Tibial nerve (tissue), 4 donors: Measurements from ENCODE around the gene PYURF. TPM values are rescaled to one million over a fixed set of nuclear protein-coding genes. Genes with fewer than 3 reads are reported as not detected.
A peak's percentile ranks its signal among the peaks of the same experiment; 100 is the strongest.

ENCODE experiments used
- DNase-seq, 2 donors: peaks; one replicate each; pipeline ENCODE4 v3.0.0-alpha.2; 2019; ENCODE audit warnings: low spot score in 2 of 2
- H3K27ac ChIP-seq, 4 donors: fragments of 200-600 bp; sonication (generic) in 3 of 4; one replicate each; pipeline ENCODE4 v1.5.1; 2017 to 2019; ENCODE audit warnings: mild to moderate bottlenecking in 1 of 4
- H3K27me3 ChIP-seq, 2 donors: fragments of 200-600 bp; sonication (generic) in 1 of 2; one replicate each; pipeline versions ENCODE4 v1.5.1 to v1.6.0; 2017 to 2019
- H3K36me3 ChIP-seq, 3 donors: fragments of 200-600 bp; sonication (generic); one replicate each; pipeline ENCODE4 v1.5.1; 2018 to 2019
- H3K4me1 ChIP-seq, 4 donors: fragments of 200-600 bp; sonication (generic) in 3 of 4; one replicate each; pipeline ENCODE4 v1.5.1; 2017 to 2019
- H3K4me3 ChIP-seq, 4 donors: fragments of 200-600 bp; sonication (generic) in 3 of 4; one replicate each; pipeline ENCODE4 v1.5.1; 2017 to 2019; ENCODE audit warnings: mild to moderate bottlenecking in 1 of 4, moderate library complexity in 1 of 4
- H3K9me3 ChIP-seq, 4 donors: fragments of 200-600 bp; sonication (generic) in 3 of 4; one replicate each; pipeline ENCODE4 v1.5.1; 2017 to 2019
- EP300 ChIP-seq, 2 donors: sonication (generic); formaldehyde crosslinking; IDR thresholded peaks; one replicate each; pipeline ENCODE4 v1.6.1; 2017; ENCODE audit warnings: antibody characterized with exemption in 2 of 2, mild to moderate bottlenecking in 1 of 2
- POLR2A ChIP-seq, 2 donors: fragments of 450-650 bp; IDR thresholded peaks; one replicate each; pipeline ENCODE4 v1.6.1; 2017; ENCODE audit warnings: antibody characterized with exemption in 2 of 2, mild to moderate bottlenecking in 2 of 2, moderate library complexity in 2 of 2
- WGBS, 2 donors: methylation state at CpG; one replicate each; pipeline ENCODE4 v1.1.5; 2018; 5-methylcytosine and 5-hydroxymethylcytosine counted together
- total RNA-seq, 4 donors: library from RNA; depleted of rRNA; stranded (reverse); fragments of >200 nt; gene quantifications; one replicate each; pipeline ENCODE4 v1.1.0, GENCODE V29; 2016
- TF ChIP-seq, protein P1 (sequence below), 5 experiments: fragments of 200-600 bp in 3 of 5; fragments of 450-650 bp in 2 of 5; sonication (generic) in 3 of 5; IDR thresholded peaks; one replicate each; pipeline ENCODE4 v1.5.1; 2016 to 2019; ENCODE audit warnings: antibody characterized with exemption in 5 of 5, mild to moderate bottlenecking in 3 of 5, moderate library complexity in 2 of 5

PYURF gene
- total RNA-seq, 4 donors from 2014 or later, result 104 to 135 (median 105) TPM

DNA sequence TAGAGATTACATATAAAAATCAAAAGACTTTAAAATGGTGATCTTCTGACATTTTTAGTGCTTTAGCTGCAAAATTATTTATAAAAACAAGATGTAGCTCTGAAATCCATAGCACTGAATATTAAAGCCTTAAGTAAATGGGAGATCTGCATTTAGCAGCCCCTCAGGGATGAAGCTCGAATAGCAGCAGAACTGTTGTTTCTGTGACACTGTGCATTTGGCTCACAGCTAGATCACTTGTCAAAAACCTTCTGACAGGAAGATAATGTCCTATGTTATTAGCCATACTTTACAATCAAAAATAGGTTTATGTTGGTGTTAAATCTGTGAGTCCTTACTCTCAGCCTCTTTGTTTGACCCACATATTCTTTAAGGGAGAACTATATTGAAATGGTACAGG, 14.1 kb upstream of the PYURF start:
- H3K9me3 ChIP-seq, result no peaks in the 10 kb centered on the region
- H3K36me3 ChIP-seq, result no peaks in the 10 kb centered on the region
- TF ChIP-seq POLR2A (IDR thresholded peaks at IDR 0.05) (no peak), EP300 (IDR thresholded peaks at IDR 0.05) (no peak)
- TF ChIP-seq, protein P1, sequence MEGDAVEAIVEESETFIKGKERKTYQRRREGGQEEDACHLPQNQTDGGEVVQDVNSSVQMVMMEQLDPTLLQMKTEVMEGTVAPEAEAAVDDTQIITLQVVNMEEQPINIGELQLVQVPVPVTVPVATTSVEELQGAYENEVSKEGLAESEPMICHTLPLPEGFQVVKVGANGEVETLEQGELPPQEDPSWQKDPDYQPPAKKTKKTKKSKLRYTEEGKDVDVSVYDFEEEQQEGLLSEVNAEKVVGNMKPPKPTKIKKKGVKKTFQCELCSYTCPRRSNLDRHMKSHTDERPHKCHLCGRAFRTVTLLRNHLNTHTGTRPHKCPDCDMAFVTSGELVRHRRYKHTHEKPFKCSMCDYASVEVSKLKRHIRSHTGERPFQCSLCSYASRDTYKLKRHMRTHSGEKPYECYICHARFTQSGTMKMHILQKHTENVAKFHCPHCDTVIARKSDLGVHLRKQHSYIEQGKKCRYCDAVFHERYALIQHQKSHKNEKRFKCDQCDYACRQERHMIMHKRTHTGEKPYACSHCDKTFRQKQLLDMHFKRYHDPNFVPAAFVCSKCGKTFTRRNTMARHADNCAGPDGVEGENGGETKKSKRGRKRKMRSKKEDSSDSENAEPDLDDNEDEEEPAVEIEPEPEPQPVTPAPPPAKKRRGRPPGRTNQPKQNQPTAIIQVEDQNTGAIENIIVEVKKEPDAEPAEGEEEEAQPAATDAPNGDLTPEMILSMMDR (IDR thresholded peaks at IDR 0.05), result no peak
- no peak for DNase-seq
- H3K27me3 ChIP-seq, result no peaks in the 10 kb centered on the region
- no peak overlapping the region for H3K27ac ChIP-seq
- no peak overlapping the region for H3K4me3 ChIP-seq
- H3K4me1 ChIP-seq, result no peaks in the 10 kb centered on the region
- WGBS, 2 donors, result 69 to 72% methylated on average over 1 of the region's 1 CpG

DNA sequence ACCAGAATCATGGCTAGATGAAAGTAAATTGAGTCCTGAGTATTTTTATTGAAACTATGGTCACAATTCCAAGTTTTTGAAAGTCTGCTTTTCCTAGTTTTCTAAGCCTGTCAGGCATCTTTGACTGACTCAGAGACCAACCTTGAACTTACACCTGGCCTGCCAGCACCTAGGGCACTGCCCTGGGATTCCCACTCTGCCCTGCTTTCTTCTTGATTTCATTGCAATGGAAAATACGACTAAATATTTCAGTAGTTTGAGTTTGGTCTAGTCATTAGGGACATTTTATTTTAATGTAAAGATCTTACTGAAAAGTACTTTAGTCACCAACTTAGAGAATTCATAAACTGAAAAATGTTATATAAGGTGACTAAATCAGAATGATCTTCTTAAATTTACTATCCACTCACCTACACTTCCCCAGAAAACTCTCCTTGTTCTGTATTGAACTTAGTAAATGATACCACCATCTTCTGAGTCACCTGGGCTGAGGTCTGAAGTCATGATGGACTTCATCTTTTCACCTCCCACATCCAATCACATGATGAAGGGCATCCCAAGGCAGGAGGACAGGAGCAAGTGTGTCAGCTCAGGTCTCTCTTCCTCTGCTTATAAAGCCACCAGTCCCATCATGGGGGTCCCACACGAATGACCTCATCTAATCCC, 11.6 kb upstream of the PYURF start:
- WGBS, 2 donors, result 83 to 91% methylated on average over 2 of the region's 2 CpGs
- TF ChIP-seq POLR2A (IDR thresholded peaks at IDR 0.05) (no peak), EP300 (IDR thresholded peaks at IDR 0.05) (no peak)
- TF ChIP-seq, protein P1 (IDR thresholded peaks at IDR 0.05), result no peak
- H3K4me1 ChIP-seq, result no peaks in the 10 kb centered on the region
- H3K36me3 ChIP-seq, result no peaks in the 10 kb centered on the region
- DNase-seq, result no peak
- no peak overlapping the region for H3K4me3 ChIP-seq
- H3K9me3 ChIP-seq, result no peaks in the 10 kb centered on the region
- H3K27ac ChIP-seq, result no peak overlapping the region
- H3K27me3 ChIP-seq, result no peaks in the 10 kb centered on the region

DNA sequence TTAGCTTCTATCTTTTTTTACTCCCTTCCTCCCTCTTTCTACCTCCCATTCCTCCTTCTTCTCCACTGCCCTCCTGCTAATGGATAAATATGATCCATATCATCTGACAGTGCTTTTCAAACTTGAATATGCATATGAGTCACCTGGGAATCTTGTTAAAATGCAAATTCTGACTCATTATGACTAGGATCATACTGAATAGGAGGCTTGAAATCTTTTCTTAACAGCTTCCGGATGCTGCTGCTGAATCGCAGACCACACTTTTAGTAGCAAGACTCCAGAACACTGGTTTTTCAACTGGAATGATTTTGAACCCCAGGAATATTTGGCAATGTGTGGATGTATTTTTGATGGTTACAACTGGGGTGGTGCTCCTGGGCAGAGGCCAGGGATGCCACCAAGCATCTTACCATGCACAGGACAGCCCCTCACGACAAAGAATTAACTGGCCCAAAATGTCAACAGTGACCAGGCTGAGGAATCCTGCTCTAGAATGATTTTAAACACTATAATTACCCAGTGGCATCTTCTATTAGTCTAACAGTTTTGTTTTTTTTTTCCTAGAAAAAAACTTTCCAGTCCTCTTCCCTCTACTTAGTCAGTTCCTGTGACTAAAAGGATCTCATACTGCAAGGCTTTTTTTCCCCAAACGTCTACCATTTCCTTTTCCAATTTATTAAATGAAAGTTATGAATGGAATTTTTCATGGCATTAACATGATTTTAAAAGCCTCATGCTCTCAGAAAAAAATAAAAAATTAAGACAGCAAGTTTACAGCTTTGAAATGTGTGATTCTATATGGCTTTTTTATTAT, 10.6 kb upstream of the PYURF start:
- Histone ChIP-seq H3K36me3 (no peaks in the 10 kb centered on the region), H3K4me3 (no peak overlapping the region), H3K4me1 (no peaks in the 10 kb centered on the region), H3K9me3 (no peaks in the 10 kb centered on the region), H3K27ac (peak overlapping the region in 1 of 4 donors; percentile 22), H3K27me3 (no peaks in the 10 kb centered on the region)
- no peak for DNase-seq
- no peak for TF ChIP-seq POLR2A (IDR thresholded peaks at IDR 0.05)
- TF ChIP-seq, protein P1 (IDR thresholded peaks at IDR 0.05), result no peak
- WGBS, 2 donors, result 41 to 51% methylated on average over 4 of the region's 4 CpGs

DNA sequence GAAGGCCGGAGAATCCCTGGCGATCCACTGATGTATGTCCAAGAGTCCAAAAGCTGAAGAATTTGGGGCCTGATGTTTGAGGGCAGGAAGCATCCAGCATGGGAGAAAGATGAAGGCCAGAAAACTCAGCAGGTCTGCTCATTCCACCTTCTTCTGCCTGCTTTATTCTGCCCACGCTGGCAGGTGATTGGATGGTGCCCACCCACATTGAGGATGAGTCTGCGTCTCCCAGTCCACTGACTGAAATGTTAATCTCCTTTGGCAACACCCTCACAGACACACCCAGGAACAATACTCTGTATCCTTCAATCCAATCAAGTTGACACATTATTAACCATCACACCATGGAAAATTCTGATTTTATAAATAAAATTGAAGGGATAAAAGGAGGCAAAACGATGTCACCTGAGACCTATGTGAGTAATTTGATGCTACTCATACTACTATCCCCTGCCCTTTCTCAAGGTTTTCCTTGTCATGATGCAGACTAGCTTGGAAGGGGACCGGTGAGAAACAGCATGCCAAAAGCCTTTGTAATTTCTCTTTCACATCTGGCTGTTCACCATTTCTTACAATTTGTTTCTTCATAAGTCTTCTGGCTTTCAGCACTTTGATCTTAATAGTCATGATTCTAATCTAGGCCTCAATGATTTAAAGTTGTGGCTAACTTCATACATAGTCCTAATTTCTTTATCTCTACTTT, 9.7 kb upstream of the PYURF start:
- Histone ChIP-seq H3K9me3 (no peaks in the 10 kb centered on the region), H3K4me3 (no peak overlapping the region), H3K27ac (no peak overlapping the region), H3K36me3 (no peaks in the 10 kb centered on the region), H3K4me1 (no peaks in the 10 kb centered on the region), H3K27me3 (no peaks in the 10 kb centered on the region)
- TF ChIP-seq EP300 (IDR thresholded peaks at IDR 0.05) (no peak), POLR2A (IDR thresholded peaks at IDR 0.05) (no peak)
- TF ChIP-seq, protein P1 (IDR thresholded peaks at IDR 0.05), result no peak
- 77 to 83% methylated on average over 6 of the region's 6 CpGs for WGBS, 2 donors
- DNase-seq, result no peak

DNA sequence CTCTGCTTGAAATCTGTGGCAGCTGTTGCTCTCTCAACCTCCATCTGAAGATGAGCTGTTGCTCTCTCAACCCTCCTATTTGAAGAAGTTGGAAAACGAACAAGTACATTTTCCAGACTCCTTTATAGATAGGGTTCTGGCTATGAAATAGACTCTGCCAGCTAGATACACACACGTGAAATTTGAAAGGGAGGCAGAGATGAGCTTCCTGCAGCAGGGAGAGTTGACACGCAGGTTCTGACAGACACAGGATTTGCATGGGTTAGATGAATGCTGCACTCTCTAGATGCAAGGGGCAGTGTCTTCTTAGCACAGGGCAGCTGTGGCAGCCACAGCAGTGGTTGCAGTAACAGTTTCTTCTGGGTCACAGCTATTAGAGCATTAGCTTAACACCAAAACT, 8.0 kb upstream of the PYURF start:
- Histone ChIP-seq H3K36me3 (no peaks in the 10 kb centered on the region), H3K4me1 (peaks cover 0 to 2% (median under 1%) of the 10 kb centered on the region in 4 donors), H3K27ac (no peak overlapping the region), H3K4me3 (no peak overlapping the region), H3K27me3 (no peaks in the 10 kb centered on the region), H3K9me3 (no peaks in the 10 kb centered on the region)
- DNase-seq, result no peak
- 63 to 68% methylated on average over 3 of the region's 3 CpGs for WGBS, 2 donors
- TF ChIP-seq POLR2A (IDR thresholded peaks at IDR 0.05), result no peak
- TF ChIP-seq EP300 (IDR thresholded peaks at IDR 0.05), result no peak
- TF ChIP-seq, protein P1 (IDR thresholded peaks at IDR 0.05), result no peak
